GM19025 (cell line): ENCODE data around the gene OR1Q1.
"Not testable (repeated sequence)": the region's sequence is repeated elsewhere in the genome, so short reads cannot be mapped to it uniquely, and the experiment has no call there.

ENCODE experiments used
- ATAC-seq: cut with Tn5 transposase; IDR thresholded peaks from one replicate; pipeline ENCODE4 v1.9.1; 2021; ENCODE audit warnings: mild to moderate bottlenecking, low read depth, moderate library complexity; ENCODE audit not compliant: unreplicated experiment

OR1Q1 gene, protein sequence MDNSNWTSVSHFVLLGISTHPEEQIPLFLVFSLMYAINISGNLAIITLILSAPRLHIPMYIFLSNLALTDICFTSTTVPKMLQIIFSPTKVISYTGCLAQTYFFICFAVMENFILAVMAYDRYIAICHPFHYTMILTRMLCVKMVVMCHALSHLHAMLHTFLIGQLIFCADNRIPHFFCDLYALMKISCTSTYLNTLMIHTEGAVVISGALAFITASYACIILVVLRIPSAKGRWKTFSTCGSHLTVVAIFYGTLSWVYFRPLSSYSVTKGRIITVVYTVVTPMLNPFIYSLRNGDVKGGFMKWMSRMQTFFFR

DNA sequence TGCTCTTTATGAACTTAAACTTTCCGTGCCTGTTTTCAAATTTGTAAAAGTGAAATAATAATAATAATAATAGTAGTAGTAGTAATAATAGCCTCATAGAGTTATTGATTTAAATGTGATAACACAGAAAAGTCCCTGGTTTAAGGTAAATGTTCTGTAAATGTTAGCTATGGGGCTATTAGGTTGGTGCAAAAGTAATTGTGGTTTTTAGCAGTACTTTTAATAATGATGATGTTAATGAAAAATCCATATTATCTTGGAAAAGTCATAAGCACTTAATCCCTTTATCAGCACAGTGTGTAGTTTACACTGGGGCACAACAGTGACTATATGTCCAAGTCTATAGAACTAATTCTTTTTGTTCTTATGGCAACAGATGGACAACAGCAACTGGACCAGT lies at the start of gene OR1Q1:
OR1Q1 (plus strand) TSS at position 377 of the 400 bp plus-strand sequence; CDS start at position 377, 0 bp downstream.
- ATAC-seq, result no peak

DNA sequence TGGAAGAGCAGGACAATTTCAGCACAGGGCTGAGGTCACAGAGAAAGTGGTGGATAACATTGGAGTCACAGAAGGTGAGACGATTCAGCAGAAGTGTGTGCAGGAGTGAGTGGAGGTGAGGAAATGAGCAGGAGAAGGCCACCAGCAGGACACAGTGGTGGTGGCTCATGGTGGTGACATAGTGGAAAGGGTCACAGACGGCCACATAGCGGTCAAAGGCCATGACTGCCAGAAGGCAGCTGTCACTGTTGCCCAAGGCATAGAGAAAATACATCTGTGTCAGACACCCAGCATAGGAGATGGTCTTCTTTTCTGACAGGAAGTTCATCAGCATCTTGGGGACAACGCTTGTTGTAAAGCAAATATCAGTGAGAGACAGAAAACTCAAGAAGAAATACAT lies 46.6 kb upstream of the OR1Q1 start:
- ATAC-seq, result no peak

DNA sequence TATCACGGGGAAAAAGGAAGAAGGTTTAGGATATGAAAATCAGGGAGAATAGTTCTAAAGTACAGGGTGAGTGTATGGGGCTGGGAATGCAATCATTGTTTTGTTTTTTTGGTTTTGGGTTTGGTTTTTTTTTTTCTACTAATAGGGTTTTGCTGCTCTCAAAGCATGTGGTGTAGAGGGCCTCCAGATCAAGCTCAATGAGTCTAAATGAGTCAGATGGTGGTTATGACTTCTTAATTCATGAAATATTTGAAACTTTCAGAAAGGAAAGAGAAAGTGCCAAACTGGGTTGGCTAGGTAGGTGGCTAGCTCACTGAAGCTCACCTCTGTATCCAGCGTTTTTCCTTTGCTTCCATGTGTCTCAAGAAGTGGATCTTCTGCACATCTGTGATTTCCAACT lies 42.1 kb upstream of the OR1Q1 start:
- ATAC-seq, result no peak

DNA sequence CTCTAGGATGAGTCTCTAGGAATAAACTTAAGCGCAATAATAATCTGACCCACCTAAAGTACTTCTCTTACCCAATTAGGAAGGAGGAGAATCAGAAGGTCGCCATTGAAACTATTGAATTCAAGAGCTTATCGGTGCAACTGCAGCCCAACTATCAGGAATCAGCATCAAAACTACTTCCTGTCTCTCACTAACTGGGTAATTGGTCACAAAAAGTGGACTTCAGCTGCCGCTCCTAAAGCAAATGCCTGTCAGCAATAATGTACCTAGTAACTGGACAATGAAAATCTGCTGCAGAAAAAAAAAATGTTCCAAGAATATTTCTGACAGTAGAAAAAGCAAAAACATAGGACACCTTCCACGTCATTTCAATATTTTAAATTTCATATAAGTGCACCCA lies 34.7 kb upstream of the OR1Q1 start:
- no peak for ATAC-seq

DNA sequence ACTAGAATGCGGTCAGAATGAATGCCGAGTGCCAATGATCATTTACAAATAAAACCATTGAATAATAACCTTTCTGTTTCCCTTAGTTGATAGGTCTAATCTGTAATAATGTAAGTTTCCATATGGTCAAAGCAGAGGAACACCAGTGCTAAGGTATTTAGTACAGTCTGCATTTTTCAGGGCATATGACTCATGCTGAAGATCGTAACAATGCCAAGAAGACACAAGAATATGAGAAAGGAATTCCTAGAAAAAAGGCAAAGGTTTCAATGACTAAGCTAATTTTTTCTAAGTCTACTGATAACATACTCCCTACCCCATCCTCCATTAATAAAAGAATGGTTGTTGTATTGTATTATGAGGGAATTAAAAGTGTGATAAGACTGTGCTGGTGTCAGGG lies 34.2 kb upstream of the OR1Q1 start:
- ATAC-seq, result no peak

DNA sequence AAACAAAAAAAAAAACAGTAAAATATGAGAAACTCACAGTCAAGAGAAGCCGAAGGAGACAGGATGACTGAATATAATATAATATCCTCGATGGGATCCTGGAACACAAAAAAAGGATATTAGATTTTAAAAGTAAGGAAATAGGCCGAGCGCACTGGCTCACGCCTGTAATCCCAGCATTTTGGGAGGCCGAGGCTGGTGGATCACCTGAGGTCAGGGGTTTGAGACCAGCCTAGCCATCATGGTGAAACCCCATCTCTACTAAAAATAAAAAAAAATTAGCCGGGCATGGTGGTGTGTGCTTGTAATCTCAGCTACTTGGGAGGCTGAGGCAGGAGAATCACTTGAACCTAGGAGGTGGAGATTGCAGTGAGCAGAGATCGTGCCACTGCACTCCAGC lies 31.3 kb upstream of the OR1Q1 start, which contains the start of gene OR1L8:
OR1L8 (minus strand) TSS at position 101 of the 400 bp plus-strand sequence. CDS start 14,907 bp downstream, outside the sequence.
- ATAC-seq, result not testable (repeated sequence)

DNA sequence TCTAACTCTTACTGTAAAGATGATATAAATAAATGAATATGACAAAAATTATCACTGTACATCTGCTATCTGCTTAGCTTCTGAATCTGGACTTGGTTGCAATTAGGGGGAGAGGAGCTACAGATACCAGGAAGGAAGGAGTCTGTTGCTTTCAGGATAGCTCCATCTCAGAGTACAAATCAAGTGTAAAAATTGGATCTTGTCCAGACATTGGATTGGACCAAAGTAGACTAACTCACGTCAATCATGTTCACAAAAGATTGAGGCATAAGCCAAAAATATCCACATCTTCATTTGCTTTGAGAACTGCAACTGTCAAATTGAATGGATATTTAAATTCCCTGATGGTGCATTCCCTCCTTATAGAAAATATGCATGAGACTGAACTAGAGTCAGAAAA lies 8.8 kb upstream of the OR1Q1 start:
- no peak for ATAC-seq

DNA sequence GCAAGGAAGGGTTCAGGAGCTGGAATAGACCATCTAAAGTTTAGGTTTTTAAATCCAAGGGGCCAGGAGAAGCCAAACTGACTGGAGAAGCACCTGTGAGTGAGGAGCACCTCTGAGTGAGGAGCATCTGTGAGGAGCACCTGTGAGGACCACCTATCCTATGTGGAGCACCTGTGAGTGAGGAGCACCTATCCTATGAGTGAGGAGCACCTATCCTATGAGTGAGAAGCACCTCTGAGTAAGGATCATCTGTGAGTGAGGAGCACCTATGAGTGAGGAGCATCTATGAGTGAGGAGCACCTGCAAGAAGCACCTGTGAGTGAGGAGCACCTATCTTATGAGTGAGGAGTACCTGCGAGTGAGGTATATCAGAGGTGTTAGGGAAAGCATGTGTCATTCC lies 8.0 kb upstream of the OR1Q1 start:
- no peak for ATAC-seq

DNA sequence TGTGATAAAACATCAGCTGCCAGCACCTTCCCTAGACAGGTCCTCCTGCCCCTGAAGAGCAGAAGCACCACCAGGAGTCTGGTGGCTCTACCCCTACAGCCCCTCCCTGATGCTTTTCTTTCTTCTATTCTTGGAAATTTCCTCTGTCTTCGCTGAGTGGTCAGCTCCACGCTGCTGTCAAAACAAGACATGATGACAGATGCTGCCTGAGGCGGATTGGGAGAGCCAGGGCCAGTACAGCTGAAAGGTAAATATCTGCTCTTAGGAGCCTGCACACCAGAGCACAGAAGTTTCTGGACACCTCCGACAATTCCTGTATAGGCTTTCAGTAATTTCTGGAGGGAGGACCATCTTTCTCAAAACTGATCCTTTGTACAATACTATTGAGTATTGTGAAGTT lies 4.7 kb upstream of the OR1Q1 start:
- ATAC-seq, result no peak

DNA sequence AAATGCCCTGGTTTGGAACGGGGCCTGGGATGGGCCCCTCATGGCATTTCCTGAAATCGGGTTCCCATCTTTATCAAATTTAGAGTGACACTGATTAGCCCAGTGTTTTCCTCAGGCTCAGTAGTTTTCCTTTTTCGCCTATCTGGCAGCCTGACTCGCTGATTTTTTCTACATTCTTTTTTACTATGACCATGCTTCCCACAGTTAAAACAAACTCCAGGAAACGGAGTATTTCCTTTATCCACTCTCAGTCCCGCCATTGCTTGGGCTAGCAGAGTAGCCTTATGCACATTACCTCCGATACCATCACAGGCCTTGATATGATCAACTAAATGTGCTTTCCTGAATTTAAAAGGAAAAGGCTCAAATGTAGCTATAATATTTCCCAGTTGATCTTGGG lies 5.5 kb downstream of the OR1Q1 start:
- ATAC-seq, result no peak

DNA sequence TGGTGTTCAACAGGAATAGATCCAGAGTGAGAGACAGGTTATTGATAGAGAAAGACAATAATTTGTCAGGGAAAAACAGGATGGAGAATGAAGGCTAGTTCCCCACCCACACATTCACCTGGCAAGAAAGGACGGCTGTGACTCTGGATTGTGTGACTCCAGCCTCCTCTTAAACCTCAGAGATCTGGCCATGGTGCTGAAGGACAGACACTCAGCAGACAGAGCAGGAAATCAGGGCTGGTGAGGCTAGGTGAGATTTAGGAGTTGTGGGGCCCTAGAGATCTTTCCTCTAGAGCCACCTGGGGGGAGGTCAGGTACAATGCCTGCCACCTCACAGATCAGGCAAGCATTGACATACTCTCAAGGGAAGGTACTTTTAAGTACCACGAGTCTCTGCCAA lies 27.7 kb downstream of the OR1Q1 start:
- no peak for ATAC-seq

DNA sequence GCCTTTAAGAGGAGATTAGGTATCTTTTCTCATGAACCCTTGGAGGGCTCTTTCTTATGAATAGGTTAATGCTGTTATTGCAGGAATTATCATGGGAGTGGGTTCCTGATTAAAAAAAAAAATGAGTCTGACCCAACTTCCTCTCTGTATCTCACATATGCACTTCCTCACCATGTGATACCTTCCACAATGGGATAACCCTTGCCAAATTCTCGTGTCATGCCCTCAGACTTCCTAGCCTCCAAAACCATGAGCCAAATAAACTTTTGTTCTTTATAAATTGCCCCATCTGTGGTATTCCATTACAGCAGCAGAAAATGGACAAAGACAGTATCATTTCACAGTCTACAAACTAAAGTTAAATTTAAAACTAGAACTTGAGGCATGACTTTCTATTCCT lies 41.8 kb downstream of the OR1Q1 start:
- no peak for ATAC-seq

DNA sequence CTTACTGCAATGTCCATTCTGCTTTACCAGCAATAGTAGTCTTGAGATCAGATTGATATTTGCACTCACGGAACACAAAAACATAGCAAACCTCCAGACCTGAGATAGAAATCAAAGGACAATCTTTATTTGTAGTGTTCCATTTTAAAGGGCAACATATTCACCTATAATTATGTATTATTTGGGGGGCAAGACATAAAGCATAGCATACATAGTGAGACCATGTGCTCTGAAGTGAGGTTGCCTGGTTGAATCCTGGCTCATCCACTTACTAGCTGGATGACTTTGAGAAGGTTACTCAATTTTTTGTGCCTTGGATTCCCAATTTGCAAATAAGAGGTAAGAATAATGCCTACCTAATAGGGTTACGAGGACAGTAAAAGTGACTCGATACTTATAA lies 43.0 kb downstream of the OR1Q1 start, which contains the start of gene OR1B1:
OR1B1 (minus strand) TSS at position 101 of the 400 bp plus-strand sequence.
- no peak for ATAC-seq

DNA sequence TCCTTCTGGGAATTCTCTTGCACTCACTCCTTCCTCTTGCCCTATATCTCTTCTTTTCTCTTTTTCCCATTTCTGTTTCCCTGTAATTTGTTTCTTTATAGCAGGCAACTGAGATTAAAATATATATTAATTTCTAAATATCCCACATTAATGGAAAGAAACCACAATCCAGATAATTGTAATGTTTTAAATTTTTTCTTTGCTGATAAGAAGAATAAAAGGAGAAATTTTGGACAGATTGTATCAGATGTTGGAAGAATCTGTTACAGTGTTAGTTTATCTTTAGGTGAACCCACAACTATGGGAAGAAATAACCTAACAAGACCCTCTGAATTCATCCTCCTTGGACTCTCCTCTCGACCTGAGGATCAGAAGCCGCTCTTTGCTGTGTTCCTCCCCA lies 46.9 kb downstream of the OR1Q1 start, which contains the start of gene OR1L1:
OR1L1 (plus strand) TSS at position 301 of the 400 bp plus-strand sequence; CDS start at position 301, 0 bp downstream.
- no peak for ATAC-seq
